NCI-H82 (cell line): Measurements from ENCODE around the gene ZNF426.
A peak's percentile ranks its signal among the peaks of the same experiment; 100 is the strongest.
"Not testable (repeated sequence)": the region's sequence is repeated elsewhere in the genome, so short reads cannot be mapped to it uniquely, and the experiment has no call there.

Experiments used
- DNase-seq: peaks from one replicate; lab custom pipeline; 2025; lab: John Stamatoyannopoulos, UW

Gene ZNF426

GRCh38 chr19:9538183-9539058 lies at the start of gene ZNF426:
ZNF426 (minus strand) TSS chr19:9538645; CDS start chr19:9536232, 2,413 bp downstream.
- peak; percentile 84 for DNase-seq

GRCh38 chr19:9586764-9587163 lies 48.3 kb upstream of the ZNF426 start:
- peak; percentile 65 for DNase-seq

GRCh38 chr19:9584073-9584833 lies 45.8 kb upstream of the ZNF426 start, which contains the start of gene ZNF121:
ZNF121 (minus strand) TSS chr19:9584504; CDS start chr19:9568097, 16,407 bp downstream.
- peak; percentile 86 for DNase-seq

GRCh38 chr19:9582081-9582725 lies 43.8 kb upstream of the ZNF426 start:
- not testable (repeated sequence) for DNase-seq

- DNase-seq: no peak
These were observed 42.3 kb upstream of the ZNF426 start for GRCh38 chr19:9580728-9581127.

GRCh38 chr19:9570255-9570654 lies 31.8 kb upstream of the ZNF426 start:
- no peak for DNase-seq

GRCh38 chr19:9566729-9567128 lies 28.3 kb upstream of the ZNF426 start:
- DNase-seq: no peak

- DNase-seq: peak; percentile 28
These were observed 27.7 kb upstream of the ZNF426 start for GRCh38 chr19:9565900-9566705.

- no peak for DNase-seq
These were observed 14.3 kb upstream of the ZNF426 start for GRCh38 chr19:9552536-9553274.

- DNase-seq: no peak
These were observed 9.4 kb upstream of the ZNF426 start for GRCh38 chr19:9547870-9548269.

GRCh38 chr19:9541281-9541680 lies 2.8 kb upstream of the ZNF426 start:
- peak; percentile 32 for DNase-seq

- DNase-seq: not testable (repeated sequence)
These were observed 1.5 kb upstream of the ZNF426 start for GRCh38 chr19:9539921-9540320.

- DNase-seq: not testable (repeated sequence)
These were observed 756 bp upstream of the ZNF426 start for GRCh38 chr19:9539201-9539600.

- no peak for DNase-seq
These were observed 2.5 kb downstream of the ZNF426 start for GRCh38 chr19:9535934-9536333.

GRCh38 chr19:9531933-9532332 lies 6.5 kb downstream of the ZNF426 start:
- DNase-seq: no peak

- peak; percentile 0 for DNase-seq
These were observed 9.6 kb downstream of the ZNF426 start for GRCh38 chr19:9528757-9529336.

- no peak for DNase-seq
These were observed 14.5 kb downstream of the ZNF426 start for GRCh38 chr19:9523885-9524474.

GRCh38 chr19:9507285-9507684 lies 31.2 kb downstream of the ZNF426 start:
- no peak for DNase-seq

- DNase-seq: no peak
These were observed 37.6 kb downstream of the ZNF426 start for GRCh38 chr19:9500796-9501195.
